ENCODE data around the gene SCN4A. TPM values are rescaled to one million over a fixed set of nuclear protein-coding genes. Genes with fewer than 3 reads are reported as not detected.
"Not testable (repeated sequence)": the region's sequence is repeated elsewhere in the genome, so short reads cannot be mapped to it uniquely, and the experiment has no call there.

The SCN4A gene
- polyA plus RNA-seq (2013, experiment 1 of 2): 0.52 TPM
- polyA plus RNA-seq (2013, experiment 2 of 2): 0.81 TPM

DNA sequence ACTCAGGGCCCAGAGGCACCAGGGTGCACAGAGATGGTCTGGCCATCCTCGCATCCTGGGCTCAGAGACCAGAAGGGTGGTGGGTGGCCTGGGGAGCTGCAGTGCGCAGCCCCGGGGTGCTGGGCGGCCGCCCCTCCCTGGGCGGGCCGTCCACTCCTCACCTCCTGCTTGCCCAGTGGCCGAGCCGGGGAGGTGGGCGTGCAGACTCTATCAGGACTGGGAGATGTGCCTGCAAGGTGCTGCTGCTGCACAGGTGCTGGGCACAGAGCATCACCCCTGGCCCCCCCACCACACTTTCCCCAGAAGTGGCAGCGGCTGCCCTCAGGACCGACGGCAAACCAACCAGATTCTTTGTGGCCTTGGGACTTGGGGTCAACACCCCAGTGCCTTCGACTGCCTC lies at the start of gene SCN4A:
SCN4A (minus strand) TSS at position 123 of the 400 bp plus-strand sequence; CDS start at position 46, 77 bp downstream.
- H3K9me3 ChIP-seq (ENCODE audit: control insufficient read depth, low read length): no peaks in the 10 kb centered on the region
- H3K27ac ChIP-seq (ENCODE audit: low read depth, low read length, severe bottlenecking): no peak within 1 kb of the TSS
- WGBS, 2 experiments (ENCODE audit: insufficient coverage in 2 of 2): 90 to 95% methylated on average over 8 to 11 of the region's 14 CpGs
- H3K36me3 ChIP-seq (ENCODE audit: control insufficient read depth, insufficient read depth, low read length): no peaks in the 10 kb centered on the region
- H3K4me1 ChIP-seq (ENCODE audit: control insufficient read depth, insufficient read depth, low read length, poor library complexity, severe bottlenecking): peaks cover 16% of the 10 kb centered on the region
- no peak within 1 kb of the TSS for H3K4me3 ChIP-seq (ENCODE audit: extremely low read depth, insufficient read depth, low read length, poor library complexity, severe bottlenecking)

DNA sequence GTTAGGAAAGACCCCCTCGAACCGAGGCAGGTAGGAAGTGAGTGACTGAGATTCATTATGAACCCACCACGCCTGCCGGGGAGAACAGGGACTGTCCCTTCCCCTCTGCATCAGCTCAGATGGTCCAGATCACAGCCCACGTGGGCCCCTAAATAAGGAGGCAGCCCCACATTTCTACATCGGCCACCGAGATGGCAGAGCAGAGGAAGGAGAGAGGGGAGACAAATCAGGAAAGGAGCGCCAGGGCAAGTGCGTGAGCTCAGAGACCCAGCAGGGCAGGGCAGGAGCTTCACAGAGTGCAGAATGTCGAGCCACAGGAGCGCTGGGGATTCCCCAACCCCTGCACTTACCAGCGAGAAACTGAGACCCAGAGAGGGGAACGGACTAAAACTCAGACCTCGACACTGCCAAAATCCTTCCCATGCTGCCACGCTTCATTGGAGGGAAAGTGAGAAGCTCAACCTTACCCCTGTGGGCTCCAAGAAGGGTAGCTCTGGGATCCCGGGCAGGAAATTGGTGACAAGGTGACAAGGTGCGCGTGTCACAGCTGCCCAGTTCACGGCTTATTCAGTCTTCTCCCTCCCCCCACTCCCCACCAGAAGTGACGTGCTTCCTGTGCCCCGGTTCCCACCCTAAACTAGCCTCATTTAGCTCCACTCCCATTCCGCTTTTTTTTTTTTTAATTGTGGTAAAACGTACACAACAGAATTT lies 47.5 kb upstream of the SCN4A start, which contains the start of gene ICAM2:
ICAM2 (minus strand) TSS at position 578 of the 711 bp plus-strand sequence. CDS start 13,942 bp downstream, outside the sequence.
- 62 to 65% methylated on average over 17 to 19 of the region's 23 CpGs for WGBS, 2 experiments (ENCODE audit: insufficient coverage in 2 of 2)
- Histone ChIP-seq H3K36me3 (ENCODE audit: control insufficient read depth, insufficient read depth, low read length) (no peaks in the 10 kb centered on the region), H3K4me1 (ENCODE audit: control insufficient read depth, insufficient read depth, low read length, poor library complexity, severe bottlenecking) (no peaks in the 10 kb centered on the region), H3K27ac (ENCODE audit: low read depth, low read length, severe bottlenecking) (no peak within 1 kb of the TSS), H3K9me3 (ENCODE audit: control insufficient read depth, low read length) (no peaks in the 10 kb centered on the region), H3K4me3 (ENCODE audit: extremely low read depth, insufficient read depth, low read length, poor library complexity, severe bottlenecking) (no peak within 1 kb of the TSS)

DNA sequence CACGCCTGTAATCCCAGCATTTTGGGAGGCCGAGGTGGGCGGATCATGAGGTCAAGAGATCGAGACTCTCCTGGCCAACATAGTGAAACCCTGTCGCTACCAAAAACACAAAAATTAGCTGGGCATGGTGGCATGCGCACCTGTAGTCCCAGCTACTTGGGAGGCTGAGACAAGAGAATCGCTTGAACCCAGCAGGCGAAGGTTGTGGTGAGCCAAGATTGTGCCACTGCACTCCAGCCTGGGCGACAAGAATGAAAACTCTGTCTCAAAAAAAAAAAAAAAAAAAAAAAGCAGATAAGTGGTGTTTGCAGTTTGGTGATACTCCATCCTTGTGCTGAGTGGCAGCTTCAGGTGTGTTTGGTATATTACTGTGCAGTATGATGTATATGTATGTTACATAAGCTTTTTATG lies 46.8 kb upstream of the SCN4A start:
- H3K9me3 ChIP-seq (ENCODE audit: control insufficient read depth, low read length); H3K4me3 ChIP-seq (ENCODE audit: extremely low read depth, insufficient read depth, low read length, poor library complexity, severe bottlenecking); H3K4me1 ChIP-seq (ENCODE audit: control insufficient read depth, insufficient read depth, low read length, poor library complexity, severe bottlenecking); H3K36me3 ChIP-seq (ENCODE audit: control insufficient read depth, insufficient read depth, low read length); H3K27ac ChIP-seq (ENCODE audit: low read depth, low read length, severe bottlenecking): not testable (repeated sequence)
- 83 to 84% methylated on average over 8 to 9 of the region's 9 CpGs for WGBS, 2 experiments (ENCODE audit: insufficient coverage in 2 of 2)

DNA sequence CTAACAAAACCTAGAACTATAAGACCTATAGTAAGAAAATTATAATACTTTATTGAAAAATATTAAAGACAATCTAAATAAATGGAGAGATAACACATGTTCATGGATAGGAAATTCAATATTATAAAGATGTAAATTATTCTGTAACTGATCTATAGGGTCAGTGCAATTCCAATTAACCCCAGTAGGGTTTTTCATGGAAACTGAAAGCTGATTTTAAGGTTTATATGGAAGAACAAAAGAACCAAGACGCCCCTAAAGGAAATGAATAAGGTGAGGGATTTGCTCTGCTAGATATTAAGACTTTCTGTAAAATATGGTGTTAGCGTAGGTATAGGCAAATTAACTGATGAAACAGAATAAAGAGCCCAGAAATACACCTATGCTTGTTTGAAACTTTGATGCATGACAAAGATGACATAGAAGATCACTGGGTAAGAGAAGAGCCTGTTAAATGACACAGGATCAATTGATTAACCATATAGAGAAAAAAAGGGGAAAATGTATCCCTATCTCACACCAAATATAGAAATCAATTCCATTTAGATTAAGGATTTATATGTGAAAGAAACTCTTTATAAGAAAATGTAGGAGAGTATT lies 44.8 kb upstream of the SCN4A start:
- Histone ChIP-seq H3K9me3 (ENCODE audit: control insufficient read depth, low read length) (no peaks in the 10 kb centered on the region), H3K27ac (ENCODE audit: low read depth, low read length, severe bottlenecking) (no peak overlapping the region), H3K4me3 (ENCODE audit: extremely low read depth, insufficient read depth, low read length, poor library complexity, severe bottlenecking) (no peak overlapping the region), H3K36me3 (ENCODE audit: control insufficient read depth, insufficient read depth, low read length) (no peaks in the 10 kb centered on the region), H3K4me1 (ENCODE audit: control insufficient read depth, insufficient read depth, low read length, poor library complexity, severe bottlenecking) (no peaks in the 10 kb centered on the region)
- 73 to 85% methylated on average over 2 of the region's 2 CpGs for WGBS, 2 experiments (ENCODE audit: insufficient coverage in 2 of 2)

DNA sequence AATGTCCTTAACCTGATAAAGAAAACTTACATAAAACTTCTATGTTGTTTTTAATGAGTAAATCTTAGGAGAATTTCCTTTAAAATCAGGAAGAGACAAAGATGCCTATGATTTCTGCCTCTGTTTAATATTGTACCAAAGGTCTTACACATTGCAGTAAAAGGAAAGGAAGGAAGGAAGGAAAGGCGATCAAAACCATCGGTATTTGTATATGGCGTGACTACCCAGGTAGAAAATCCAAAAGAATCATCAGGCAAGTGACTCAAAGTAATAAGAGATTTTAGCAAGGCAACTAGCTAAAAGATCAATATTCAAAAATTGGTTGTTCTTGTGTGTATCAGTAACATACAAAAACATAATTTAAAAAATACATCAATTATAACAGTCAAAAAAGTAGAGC lies 44.3 kb upstream of the SCN4A start:
- 97 to 100% methylated on average over 3 of the region's 3 CpGs for WGBS, 2 experiments (ENCODE audit: insufficient coverage in 2 of 2)
- no peaks in the 10 kb centered on the region for H3K36me3 ChIP-seq (ENCODE audit: control insufficient read depth, insufficient read depth, low read length)
- no peak overlapping the region for H3K27ac ChIP-seq (ENCODE audit: low read depth, low read length, severe bottlenecking)
- H3K9me3 ChIP-seq (ENCODE audit: control insufficient read depth, low read length): no peaks in the 10 kb centered on the region
- no peak overlapping the region for H3K4me3 ChIP-seq (ENCODE audit: extremely low read depth, insufficient read depth, low read length, poor library complexity, severe bottlenecking)
- H3K4me1 ChIP-seq (ENCODE audit: control insufficient read depth, insufficient read depth, low read length, poor library complexity, severe bottlenecking): no peaks in the 10 kb centered on the region

DNA sequence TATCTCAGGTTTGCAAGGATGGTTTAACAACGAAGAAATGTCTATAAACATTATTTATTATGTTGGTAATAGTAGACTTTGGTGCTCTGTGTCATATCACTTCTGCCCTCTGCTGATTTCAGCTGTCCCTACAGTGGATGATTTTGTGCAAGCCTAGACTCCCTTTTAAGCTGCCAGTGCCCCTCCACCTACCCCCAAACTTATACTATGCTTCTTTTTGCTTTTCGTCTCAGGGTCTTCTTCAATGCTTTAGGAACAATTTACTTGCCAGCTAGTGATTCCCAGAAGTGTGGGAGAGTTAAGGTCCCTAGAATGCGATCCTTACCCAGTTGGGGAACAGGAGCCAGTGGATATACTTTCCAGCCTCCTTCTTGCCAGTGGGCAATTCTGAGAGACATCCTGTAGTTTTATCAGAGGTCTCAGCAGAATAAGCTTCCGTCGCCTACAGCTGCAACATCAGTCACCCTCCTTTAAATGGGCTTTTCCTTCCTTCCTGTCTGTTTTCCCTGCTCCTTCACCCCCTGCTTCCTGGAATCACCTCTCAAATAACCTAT lies 43.6 kb upstream of the SCN4A start:
- no peaks in the 10 kb centered on the region for H3K9me3 ChIP-seq (ENCODE audit: control insufficient read depth, low read length)
- no peak overlapping the region for H3K4me3 ChIP-seq (ENCODE audit: extremely low read depth, insufficient read depth, low read length, poor library complexity, severe bottlenecking)
- no peaks in the 10 kb centered on the region for H3K36me3 ChIP-seq (ENCODE audit: control insufficient read depth, insufficient read depth, low read length)
- 78% methylated on average over 2 to 4 of the region's 5 CpGs for WGBS, 2 experiments (ENCODE audit: insufficient coverage in 2 of 2)
- H3K4me1 ChIP-seq (ENCODE audit: control insufficient read depth, insufficient read depth, low read length, poor library complexity, severe bottlenecking): no peaks in the 10 kb centered on the region
- H3K27ac ChIP-seq (ENCODE audit: low read depth, low read length, severe bottlenecking): peak overlapping the region; percentile 36

DNA sequence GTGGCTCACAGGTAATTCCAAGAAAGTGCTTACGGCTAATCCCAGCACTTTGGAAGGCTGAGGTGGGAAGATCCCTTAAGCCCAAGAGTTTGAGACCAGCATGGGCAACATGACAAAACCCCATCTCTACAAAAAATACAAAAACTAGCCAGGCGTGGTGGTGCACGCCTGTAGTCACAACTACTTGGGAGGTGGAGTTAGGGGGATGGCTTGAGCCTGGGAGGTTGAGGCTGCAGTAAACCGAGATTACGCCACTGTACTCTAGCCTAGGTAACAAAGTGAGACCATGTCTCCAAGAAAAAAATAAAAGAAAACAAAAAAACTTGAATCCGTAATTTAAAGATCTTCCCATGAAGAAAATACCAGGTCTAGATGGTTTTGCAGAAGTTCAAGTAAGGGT lies 42.7 kb upstream of the SCN4A start:
- 100% methylated on average over 2 to 3 of the region's 6 CpGs for WGBS, 2 experiments (ENCODE audit: insufficient coverage in 2 of 2)
- H3K4me1 ChIP-seq (ENCODE audit: control insufficient read depth, insufficient read depth, low read length, poor library complexity, severe bottlenecking): no peaks in the 10 kb centered on the region
- H3K27ac ChIP-seq (ENCODE audit: low read depth, low read length, severe bottlenecking): no peak overlapping the region
- no peak overlapping the region for H3K4me3 ChIP-seq (ENCODE audit: extremely low read depth, insufficient read depth, low read length, poor library complexity, severe bottlenecking)
- no peaks in the 10 kb centered on the region for H3K9me3 ChIP-seq (ENCODE audit: control insufficient read depth, low read length)
- no peaks in the 10 kb centered on the region for H3K36me3 ChIP-seq (ENCODE audit: control insufficient read depth, insufficient read depth, low read length)

DNA sequence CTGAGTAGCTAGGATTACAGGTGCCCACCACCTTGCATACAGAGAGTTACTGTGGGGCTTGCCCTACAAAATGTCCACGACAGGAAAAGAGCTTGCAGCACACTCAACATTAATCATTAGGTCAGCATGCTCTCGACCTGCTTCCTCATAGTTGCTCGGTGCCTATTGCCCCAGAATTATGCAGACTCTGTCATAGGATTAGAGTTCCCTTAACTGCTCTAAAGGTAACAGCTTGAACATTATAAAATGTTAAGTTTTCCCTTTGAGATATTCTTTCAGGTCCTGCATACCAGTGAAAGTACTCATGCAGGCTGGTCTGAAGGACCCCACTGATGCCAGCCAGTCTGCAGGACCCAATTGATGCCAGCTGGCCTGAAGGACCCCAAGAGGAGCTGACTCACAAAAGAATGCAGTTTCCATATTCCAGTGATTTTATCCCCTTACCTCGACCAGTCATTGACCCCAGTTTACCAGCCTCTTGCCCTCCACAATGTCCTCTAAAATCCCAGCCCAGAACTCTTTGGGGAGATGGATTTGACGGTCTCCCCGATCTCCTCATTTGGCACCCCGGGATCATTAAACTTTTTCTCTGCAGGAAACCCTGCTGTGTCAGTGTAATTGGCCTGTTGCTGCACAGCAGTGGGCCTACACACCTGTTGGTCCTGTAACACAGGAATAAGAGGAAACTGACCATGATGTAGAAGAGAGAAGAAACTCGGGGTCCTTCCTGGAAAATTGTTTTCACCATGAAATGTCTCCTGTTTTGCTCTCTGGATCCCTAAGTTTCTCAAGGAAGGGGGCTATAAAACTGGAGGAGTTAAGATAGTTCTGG lies 37.1 kb upstream of the SCN4A start:
- Histone ChIP-seq H3K4me1 (ENCODE audit: control insufficient read depth, insufficient read depth, low read length, poor library complexity, severe bottlenecking) (peaks cover 12% of the 10 kb centered on the region), H3K36me3 (ENCODE audit: control insufficient read depth, insufficient read depth, low read length) (no peaks in the 10 kb centered on the region), H3K27ac (ENCODE audit: low read depth, low read length, severe bottlenecking) (no peak overlapping the region), H3K9me3 (ENCODE audit: control insufficient read depth, low read length) (peaks cover 6% of the 10 kb centered on the region), H3K4me3 (ENCODE audit: extremely low read depth, insufficient read depth, low read length, poor library complexity, severe bottlenecking) (no peak overlapping the region)
- WGBS, 2 experiments (ENCODE audit: insufficient coverage in 2 of 2): 69 to 82% methylated on average over 7 to 8 of the region's 8 CpGs

DNA sequence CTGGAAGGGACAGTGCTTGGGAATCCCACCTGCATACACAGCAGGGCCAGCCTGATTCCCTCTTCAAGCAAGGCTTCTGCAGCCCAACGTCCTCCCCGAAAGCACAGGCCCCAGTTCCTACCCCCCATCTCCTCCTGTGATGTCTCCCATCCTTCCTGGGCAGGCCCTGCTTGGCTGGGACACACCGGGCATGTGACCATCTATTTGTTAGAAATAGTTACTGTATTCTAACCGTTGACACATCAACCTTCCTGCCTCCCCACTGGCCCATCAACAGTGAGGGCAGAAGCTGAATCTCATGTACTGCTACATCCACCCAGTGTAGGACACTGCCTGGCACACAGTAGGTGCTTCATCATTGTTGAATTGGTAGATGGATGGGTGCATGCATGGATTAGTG lies 36.1 kb upstream of the SCN4A start:
- no peak overlapping the region for H3K27ac ChIP-seq (ENCODE audit: low read depth, low read length, severe bottlenecking)
- H3K4me1 ChIP-seq (ENCODE audit: control insufficient read depth, insufficient read depth, low read length, poor library complexity, severe bottlenecking): peaks cover 12% of the 10 kb centered on the region
- WGBS, 2 experiments (ENCODE audit: insufficient coverage in 2 of 2): 85 to 93% methylated on average over 2 to 3 of the region's 4 CpGs
- H3K36me3 ChIP-seq (ENCODE audit: control insufficient read depth, insufficient read depth, low read length): no peaks in the 10 kb centered on the region
- H3K9me3 ChIP-seq (ENCODE audit: control insufficient read depth, low read length): peaks cover 6% of the 10 kb centered on the region
- H3K4me3 ChIP-seq (ENCODE audit: extremely low read depth, insufficient read depth, low read length, poor library complexity, severe bottlenecking): no peak overlapping the region

DNA sequence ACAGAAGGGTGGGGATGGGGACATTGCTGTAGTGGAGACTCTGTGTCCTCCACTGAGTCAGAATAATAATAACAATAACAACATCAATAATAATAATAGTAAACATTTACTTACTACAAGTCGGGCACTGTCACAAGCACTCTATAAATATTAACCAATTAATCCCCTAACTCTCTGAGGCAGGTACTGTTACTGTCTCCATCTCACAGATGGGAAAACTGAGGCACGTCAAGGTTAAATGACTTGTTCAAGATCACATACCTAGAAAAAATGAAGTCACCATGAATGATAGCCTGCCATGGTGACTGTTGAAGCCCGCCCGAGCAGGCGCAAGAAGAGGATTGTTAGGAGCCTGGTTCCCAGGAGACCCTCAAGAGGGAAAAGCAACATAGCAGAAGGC lies 35.6 kb upstream of the SCN4A start:
- no peak overlapping the region for H3K4me3 ChIP-seq (ENCODE audit: extremely low read depth, insufficient read depth, low read length, poor library complexity, severe bottlenecking)
- H3K36me3 ChIP-seq (ENCODE audit: control insufficient read depth, insufficient read depth, low read length): no peaks in the 10 kb centered on the region
- no peak overlapping the region for H3K27ac ChIP-seq (ENCODE audit: low read depth, low read length, severe bottlenecking)
- peaks cover 6% of the 10 kb centered on the region for H3K9me3 ChIP-seq (ENCODE audit: control insufficient read depth, low read length)
- 91 to 92% methylated on average over 5 of the region's 5 CpGs for WGBS, 2 experiments (ENCODE audit: insufficient coverage in 2 of 2)
- H3K4me1 ChIP-seq (ENCODE audit: control insufficient read depth, insufficient read depth, low read length, poor library complexity, severe bottlenecking): peaks cover 12% of the 10 kb centered on the region

All from mesodermal cell (in vitro differentiated cells).